IPS-15b (cell line): ENCODE data around the gene PLCB1.
"Not testable (repeated sequence)": the region's sequence is repeated elsewhere in the genome, so short reads cannot be mapped to it uniquely, and the experiment has no call there.

ENCODE experiments used
- H3K27me3 ChIP-seq: one replicate; pipeline ENCODE4 v1.6.1; 2013; ENCODE audit warnings: low read length; ENCODE audit not compliant: control insufficient read depth, insufficient read depth
- H3K36me3 ChIP-seq: one replicate; pipeline ENCODE4 v1.6.1; 2013; ENCODE audit warnings: low read length; ENCODE audit not compliant: control insufficient read depth, insufficient read depth
- H3K4me1 ChIP-seq: one replicate; pipeline ENCODE4 v1.6.1; 2013; ENCODE audit warnings: mild to moderate bottlenecking, low read length; ENCODE audit not compliant: control insufficient read depth, insufficient read depth
- H3K4me3 ChIP-seq: one replicate; pipeline ENCODE4 v1.5.1; 2013; ENCODE audit warnings: low read depth, low read length
- H3K9ac ChIP-seq: one replicate; pipeline ENCODE4 v1.6.1; 2013; ENCODE audit warnings: low read depth, mild to moderate bottlenecking, low read length
- H3K9me3 ChIP-seq: one replicate; pipeline ENCODE4 v1.6.1; 2013; ENCODE audit warnings: mild to moderate bottlenecking, low read length; ENCODE audit not compliant: control insufficient read depth, insufficient read depth

Gene PLCB1

GRCh38 chr20:8575114-8575513 is 443.0 kb downstream of the PLCB1 start:
- Histone ChIP-seq H3K27me3 (no peaks in the 10 kb centered on the region), H3K36me3 (no peaks in the 10 kb centered on the region), H3K4me3 (no peak overlapping the region), H3K4me1 (peaks cover 3% of the 10 kb centered on the region), H3K9me3 (no peaks in the 10 kb centered on the region), H3K9ac (no peak overlapping the region)

- Histone ChIP-seq H3K36me3 (no peaks in the 10 kb centered on the region), H3K27me3 (no peaks in the 10 kb centered on the region), H3K9ac (no peak overlapping the region), H3K4me1 (peaks cover 3% of the 10 kb centered on the region), H3K4me3 (no peak overlapping the region), H3K9me3 (no peaks in the 10 kb centered on the region)
These were observed 446.2 kb downstream of the PLCB1 start for GRCh38 chr20:8578161-8578865.

GRCh38 chr20:8579035-8579434 is 447.0 kb downstream of the PLCB1 start:
- Histone ChIP-seq H3K27me3 (no peaks in the 10 kb centered on the region), H3K36me3 (no peaks in the 10 kb centered on the region), H3K9me3 (no peaks in the 10 kb centered on the region), H3K9ac (no peak overlapping the region), H3K4me1 (peaks cover 3% of the 10 kb centered on the region), H3K4me3 (no peak overlapping the region)

- H3K4me1 ChIP-seq: no peaks in the 10 kb centered on the region
- no peak overlapping the region for H3K4me3 ChIP-seq
- H3K9ac ChIP-seq: no peak overlapping the region
- H3K9me3 ChIP-seq: no peaks in the 10 kb centered on the region
- no peaks in the 10 kb centered on the region for H3K36me3 ChIP-seq
- no peaks in the 10 kb centered on the region for H3K27me3 ChIP-seq
These were observed 449.5 kb downstream of the PLCB1 start for GRCh38 chr20:8581446-8582183.

GRCh38 chr20:8583012-8583565 is 451.0 kb downstream of the PLCB1 start:
- Histone ChIP-seq H3K9me3 (no peaks in the 10 kb centered on the region), H3K4me3 (no peak overlapping the region), H3K9ac (no peak overlapping the region)

GRCh38 chr20:8583566-8584043 is 451.5 kb downstream of the PLCB1 start:
- no peak overlapping the region for H3K4me3 ChIP-seq
- no peaks in the 10 kb centered on the region for H3K9me3 ChIP-seq
- H3K36me3 ChIP-seq: no peaks in the 10 kb centered on the region
- H3K4me1 ChIP-seq: no peaks in the 10 kb centered on the region
- no peaks in the 10 kb centered on the region for H3K27me3 ChIP-seq
- no peak overlapping the region for H3K9ac ChIP-seq

More at GRCh38 chr20:8583012-8583565, 451.0 kb downstream of the PLCB1 start:
- Histone ChIP-seq H3K4me1 (no peaks in the 10 kb centered on the region), H3K36me3 (no peaks in the 10 kb centered on the region), H3K27me3 (no peaks in the 10 kb centered on the region)

- no peak overlapping the region for H3K9ac ChIP-seq
- no peaks in the 10 kb centered on the region for H3K9me3 ChIP-seq
- no peak overlapping the region for H3K4me3 ChIP-seq
- H3K36me3 ChIP-seq: no peaks in the 10 kb centered on the region
- H3K27me3 ChIP-seq: no peaks in the 10 kb centered on the region
- no peaks in the 10 kb centered on the region for H3K4me1 ChIP-seq
These were observed 455.2 kb downstream of the PLCB1 start for GRCh38 chr20:8587251-8587650.

- no peaks in the 10 kb centered on the region for H3K36me3 ChIP-seq
- no peak overlapping the region for H3K9ac ChIP-seq
- H3K27me3 ChIP-seq: no peaks in the 10 kb centered on the region
- H3K4me1 ChIP-seq: no peaks in the 10 kb centered on the region
- no peak overlapping the region for H3K4me3 ChIP-seq
- H3K9me3 ChIP-seq: no peaks in the 10 kb centered on the region
These were observed 455.7 kb downstream of the PLCB1 start for GRCh38 chr20:8587810-8588209.

GRCh38 chr20:8589956-8590355 is 457.9 kb downstream of the PLCB1 start:
- H3K36me3 ChIP-seq: no peaks in the 10 kb centered on the region
- H3K4me3 ChIP-seq: no peak overlapping the region
- no peaks in the 10 kb centered on the region for H3K27me3 ChIP-seq
- H3K4me1 ChIP-seq: no peaks in the 10 kb centered on the region
- H3K9ac ChIP-seq: no peak overlapping the region
- no peaks in the 10 kb centered on the region for H3K9me3 ChIP-seq

- not testable (repeated sequence) for H3K4me1 ChIP-seq, H3K9ac ChIP-seq
- peak overlapping the region; percentile 33 for H3K4me3 ChIP-seq
These were observed 469.0 kb downstream of the PLCB1 start for GRCh38 chr20:8600910-8601541.

GRCh38 chr20:8601542-8601912 is 469.5 kb downstream of the PLCB1 start:
- Histone ChIP-seq H3K4me3 (peak overlapping the region; percentile 33), H3K4me1 (peaks cover 7% of the 10 kb centered on the region), H3K9ac (no peak overlapping the region), H3K36me3 (no peaks in the 10 kb centered on the region), H3K9me3 (no peaks in the 10 kb centered on the region), H3K27me3 (no peaks in the 10 kb centered on the region)

More at GRCh38 chr20:8600910-8601541, 469.0 kb downstream of the PLCB1 start:
- not testable (repeated sequence) for H3K9me3 ChIP-seq, H3K36me3 ChIP-seq, H3K27me3 ChIP-seq
